Neural progenitor cell (in vitro differentiated cells): Measurements from ENCODE around the gene CNTNAP2. TPM values are rescaled to one million over a fixed set of nuclear protein-coding genes. Genes with fewer than 3 reads are reported as not detected.

Experiments used
- DNase-seq: peaks from one replicate; pipeline ENCODE4 v3.0.0-alpha.2; 2016; ENCODE audit warnings: low spot score
- H2AFZ ChIP-seq: fragments of 200-600 bp; sonication (generic); replicated peaks from 2 replicates; pipeline ENCODE4 v1.6.1; 2016; ENCODE audit warnings: antibody characterized with exemption
- H3F3A ChIP-seq: fragments of 200-600 bp; sonication (generic); 2 replicates; pipeline ENCODE4 v1.6.1; 2016; ENCODE audit warnings: antibody characterized with exemption, low read depth
- H3K27ac ChIP-seq: fragments of 200-600 bp; sonication (generic); 2 replicates; pipeline ENCODE4 v1.5.1; 2016; ENCODE audit warnings: mild to moderate bottlenecking
- H3K27me3 ChIP-seq: fragments of 200-600 bp; sonication (generic); 2 replicates; pipeline ENCODE4 v1.6.1; 2016; ENCODE audit warnings: mild to moderate bottlenecking, moderate library complexity
- H3K36me3 ChIP-seq: fragments of 200-600 bp; sonication (generic); 2 replicates; pipeline ENCODE4 v1.5.1; 2016
- H3K4me1 ChIP-seq: fragments of 200-600 bp; sonication (generic); 2 replicates; pipeline ENCODE4 v1.6.1; 2016; ENCODE audit warnings: mixed run types
- H3K4me2 ChIP-seq: fragments of 200-600 bp; sonication (generic); 2 replicates; pipeline ENCODE4 v1.6.1; 2016
- H3K4me3 ChIP-seq: fragments of 200-600 bp; sonication (generic); 2 replicates; pipeline ENCODE4 v1.5.1; 2016
- H3K79me2 ChIP-seq: fragments of 200-600 bp; sonication (generic); 2 replicates; pipeline ENCODE4 v1.6.1; 2016; ENCODE audit warnings: low read depth
- H3K9ac ChIP-seq: fragments of 200-600 bp; sonication (generic); 2 replicates; pipeline ENCODE4 v1.6.1; 2016
- H3K9me3 ChIP-seq: fragments of 200-600 bp; sonication (generic); 2 replicates; pipeline ENCODE4 v1.5.1; 2016; ENCODE audit warnings: low read depth
- H4K20me1 ChIP-seq: fragments of 200-600 bp; sonication (generic); 2 replicates; pipeline ENCODE4 v1.6.1; 2016; ENCODE audit warnings: low read depth
- H3K27ac Mint-ChIP-seq: 3 replicates; pipeline ENCODE4 v1.8.0; 2021; ENCODE audit warnings: mixed read lengths
- H3K27me3 Mint-ChIP-seq: 2 replicates; pipeline ENCODE4 v1.8.0; 2022; ENCODE audit warnings: low read depth, mild to moderate bottlenecking, inconsistent platforms, moderate library complexity, mixed read lengths; ENCODE audit not compliant: insufficient read depth
- H3K36me3 Mint-ChIP-seq: 3 replicates; pipeline ENCODE4 v1.8.0; 2021; ENCODE audit warnings: mixed read lengths
- H3K4me1 Mint-ChIP-seq: 3 replicates; pipeline ENCODE4 v1.8.0; 2021; ENCODE audit warnings: mixed read lengths
- H3K4me3 Mint-ChIP-seq: 3 replicates; pipeline ENCODE4 v1.8.0; 2021; ENCODE audit warnings: mild to moderate bottlenecking, moderate library complexity, mixed read lengths
- H3K9me3 Mint-ChIP-seq: 3 replicates; pipeline ENCODE4 v1.8.0; 2020; ENCODE audit warnings: mixed read lengths
- CTCF ChIP-seq: fragments of 200-600 bp; sonication (generic); IDR thresholded peaks from 2 replicates; pipeline ENCODE4 v1.5.1; 2017; ENCODE audit warnings: antibody characterized with exemption, mild to moderate bottlenecking
- EZH2 ChIP-seq: fragments of 200-600 bp; sonication (generic); IDR thresholded peaks from 2 replicates; pipeline ENCODE4 v1.6.1; 2017; ENCODE audit warnings: antibody characterized with exemption, mild to moderate bottlenecking, moderate library complexity
- EZH2phosphoT487 ChIP-seq: fragments of 200-600 bp; sonication (generic); IDR thresholded peaks from 2 replicates; pipeline ENCODE4 v1.6.1; 2017; ENCODE audit warnings: antibody characterized with exemption
- total RNA-seq: library from RNA; depleted of rRNA; stranded (reverse); fragments of >200 nt; gene quantifications from 2 replicates; pipeline ENCODE4 v1.2.3, GENCODE V29; 2015; ENCODE audit warnings: low replicate concordance

The CNTNAP2 gene
- total RNA-seq, 1 donor from 2014 or later, result 126 TPM

- no peak for DNase-seq
- Histone ChIP-seq H3K4me3 (no peak overlapping the region), H3F3A (no peaks in the 10 kb centered on the region), H3K4me1 (peaks cover 7% of the 10 kb centered on the region), H3K9ac (no peak overlapping the region), H3K9me3 (no peaks in the 10 kb centered on the region), H3K36me3 (no peaks in the 10 kb centered on the region), H4K20me1 (no peaks in the 10 kb centered on the region), H3K27me3 (peaks cover 30% of the 10 kb centered on the region), H2AFZ (no peak overlapping the region), H3K79me2 (no peaks in the 10 kb centered on the region), H3K4me2 (no peak overlapping the region), H3K27ac (no peak overlapping the region)
- no peaks in the 10 kb centered on the region for H3K27me3 Mint-ChIP-seq
- H3K4me3 Mint-ChIP-seq, result no peak overlapping the region
- H3K27ac Mint-ChIP-seq, result no peak overlapping the region
- no peak for TF ChIP-seq EZH2
- no peak for TF ChIP-seq CTCF
- no peak for TF ChIP-seq EZH2phosphoT487
- peaks cover 2% of the 10 kb centered on the region for H3K9me3 Mint-ChIP-seq
- no peaks in the 10 kb centered on the region for H3K36me3 Mint-ChIP-seq
- no peaks in the 10 kb centered on the region for H3K4me1 Mint-ChIP-seq
These were observed 1919.3 kb downstream of the CNTNAP2 start for GRCh38 chr7:148035950-148036349.

GRCh38 chr7:148037044-148037443 lies 1920.4 kb downstream of the CNTNAP2 start:
- H3K27ac ChIP-seq, result no peak overlapping the region
- Mint-ChIP-seq H3K27me3 (no peaks in the 10 kb centered on the region), H3K4me3 (no peak overlapping the region), H3K36me3 (no peaks in the 10 kb centered on the region), H3K27ac (no peak overlapping the region), H3K4me1 (peaks cover 1% of the 10 kb centered on the region), H3K9me3 (peaks cover under 1% of the 10 kb centered on the region)
- no peaks in the 10 kb centered on the region for H3K79me2 ChIP-seq
- H3K36me3 ChIP-seq, result no peaks in the 10 kb centered on the region
- no peak overlapping the region for H3K9ac ChIP-seq
- no peaks in the 10 kb centered on the region for H3F3A ChIP-seq
- H3K4me2 ChIP-seq, result no peak overlapping the region
- peaks cover 23% of the 10 kb centered on the region for H3K27me3 ChIP-seq
- H3K4me3 ChIP-seq, result no peak overlapping the region
- DNase-seq, result no peak
- no peak overlapping the region for H2AFZ ChIP-seq
- TF ChIP-seq EZH2 (no peak), CTCF (no peak), EZH2phosphoT487 (no peak)
- no peaks in the 10 kb centered on the region for H4K20me1 ChIP-seq
- H3K9me3 ChIP-seq, result no peaks in the 10 kb centered on the region
- no peaks in the 10 kb centered on the region for H3K4me1 ChIP-seq

GRCh38 chr7:148041156-148041555 lies 1924.6 kb downstream of the CNTNAP2 start:
- no peak overlapping the region for H2AFZ ChIP-seq
- Mint-ChIP-seq H3K9me3 (peaks cover 4% of the 10 kb centered on the region), H3K36me3 (no peaks in the 10 kb centered on the region), H3K4me3 (no peak overlapping the region), H3K27ac (no peak overlapping the region), H3K27me3 (no peaks in the 10 kb centered on the region), H3K4me1 (peaks cover 2% of the 10 kb centered on the region)
- no peaks in the 10 kb centered on the region for H3F3A ChIP-seq
- no peaks in the 10 kb centered on the region for H4K20me1 ChIP-seq
- H3K4me1 ChIP-seq, result no peaks in the 10 kb centered on the region
- no peak for TF ChIP-seq EZH2phosphoT487
- no peak for TF ChIP-seq EZH2
- H3K27me3 ChIP-seq, result no peaks in the 10 kb centered on the region
- no peak overlapping the region for H3K27ac ChIP-seq
- H3K4me3 ChIP-seq, result no peak overlapping the region
- no peak overlapping the region for H3K4me2 ChIP-seq
- H3K36me3 ChIP-seq, result no peaks in the 10 kb centered on the region
- no peaks in the 10 kb centered on the region for H3K79me2 ChIP-seq
- H3K9me3 ChIP-seq, result no peaks in the 10 kb centered on the region
- no peak for DNase-seq
- no peak overlapping the region for H3K9ac ChIP-seq

- H3K36me3 ChIP-seq, result no peaks in the 10 kb centered on the region
- no peak overlapping the region for H3K4me2 ChIP-seq
- H4K20me1 ChIP-seq, result no peaks in the 10 kb centered on the region
- H3K79me2 ChIP-seq, result no peaks in the 10 kb centered on the region
- no peak overlapping the region for H3K9ac ChIP-seq
- H3K27ac ChIP-seq, result no peak overlapping the region
- Mint-ChIP-seq H3K27me3 (no peaks in the 10 kb centered on the region), H3K4me3 (no peak overlapping the region), H3K4me1 (peaks cover 2% of the 10 kb centered on the region), H3K36me3 (no peaks in the 10 kb centered on the region), H3K9me3 (peaks cover 4% of the 10 kb centered on the region), H3K27ac (no peak overlapping the region)
- DNase-seq, result no peak
- H3K9me3 ChIP-seq, result no peaks in the 10 kb centered on the region
- TF ChIP-seq CTCF, result no peak
- TF ChIP-seq EZH2, result no peak
- TF ChIP-seq EZH2phosphoT487, result no peak
- H3K27me3 ChIP-seq, result no peaks in the 10 kb centered on the region
- H3K4me1 ChIP-seq, result no peaks in the 10 kb centered on the region
- H3K4me3 ChIP-seq, result no peak overlapping the region
- H2AFZ ChIP-seq, result no peak overlapping the region
- no peaks in the 10 kb centered on the region for H3F3A ChIP-seq
These were observed 1926.5 kb downstream of the CNTNAP2 start for GRCh38 chr7:148042935-148043631.
